ENCODE results near the gene MBD5. TPM values are rescaled to one million over a fixed set of nuclear protein-coding genes. Genes with fewer than 3 reads are reported as not detected.

The MBD5 gene
- total RNA-seq, 1 donor from 2014 or later = 28.0 TPM

GRCh38 chr2:148162871-148163270 is 142.0 kb downstream of the MBD5 start:
- intact Hi-C loops (cut with micrococcal nuclease) = no loop called here
- H3K27ac Mint-ChIP-seq = no peak overlapping the region
- H3K4me3 Mint-ChIP-seq (ENCODE audit: low read depth) = no peak overlapping the region
- H3K36me3 Mint-ChIP-seq (ENCODE audit: low read depth) = no peaks in the 10 kb centered on the region
- no peak for DNase-seq (ENCODE audit: low spot score)
- no peaks in the 10 kb centered on the region for H3K9me3 Mint-ChIP-seq
- no peaks in the 10 kb centered on the region for H3K4me1 Mint-ChIP-seq (ENCODE audit: low read depth)
- H3K27me3 Mint-ChIP-seq (ENCODE audit: low read depth) = no peaks in the 10 kb centered on the region

DNA sequence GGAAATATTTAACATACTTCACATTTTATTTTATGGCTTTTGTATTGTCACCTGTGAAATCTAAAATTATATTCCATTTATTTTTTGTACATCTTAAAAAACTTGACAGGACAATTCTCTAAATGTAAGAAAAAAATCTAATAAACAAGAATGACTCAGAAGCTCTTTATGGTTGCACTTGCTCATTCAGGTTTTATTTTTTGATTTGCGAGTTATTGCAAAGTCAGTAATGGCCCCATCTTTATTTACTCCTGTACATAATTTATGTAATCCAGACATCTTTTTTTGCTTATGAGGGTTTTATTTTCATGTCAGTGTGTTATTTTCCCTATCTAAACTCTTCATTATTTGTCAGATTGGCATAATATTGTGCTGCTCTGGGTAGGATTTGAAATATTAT is 145.1 kb downstream of the MBD5 start:
- H3K27ac Mint-ChIP-seq = no peak overlapping the region
- no peak for DNase-seq (ENCODE audit: low spot score)
- H3K36me3 Mint-ChIP-seq (ENCODE audit: low read depth) = no peaks in the 10 kb centered on the region
- no peaks in the 10 kb centered on the region for H3K9me3 Mint-ChIP-seq
- H3K4me3 Mint-ChIP-seq (ENCODE audit: low read depth) = no peak overlapping the region
- H3K27me3 Mint-ChIP-seq (ENCODE audit: low read depth) = no peaks in the 10 kb centered on the region
- intact Hi-C loops (cut with micrococcal nuclease) = no loop called here
- H3K4me1 Mint-ChIP-seq (ENCODE audit: low read depth) = no peaks in the 10 kb centered on the region

DNA sequence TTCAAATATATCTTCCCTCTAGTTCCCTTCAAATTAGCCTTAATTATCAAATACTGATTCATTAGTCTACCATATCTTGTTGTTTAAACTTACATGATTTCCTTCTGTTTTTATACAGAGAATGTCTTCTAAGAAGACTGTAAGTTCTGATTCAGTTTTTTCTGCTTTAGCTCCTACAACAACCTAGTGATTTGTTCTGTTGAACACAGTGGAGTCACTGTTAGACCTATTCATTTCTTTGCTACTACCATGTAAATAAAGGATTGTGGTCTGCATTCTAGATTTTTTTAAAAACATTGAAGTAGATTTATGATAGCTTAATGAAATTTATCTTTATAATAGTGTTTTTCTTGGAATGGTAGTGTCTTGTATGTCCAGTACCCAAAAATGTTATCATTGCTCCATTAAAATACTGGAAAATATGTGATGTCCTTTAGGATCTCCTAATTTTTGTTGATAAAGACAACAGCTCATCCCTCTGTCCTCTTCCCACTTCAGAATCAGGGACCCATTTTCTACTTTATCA is 146.4 kb downstream of the MBD5 start:
- no peak for DNase-seq (ENCODE audit: low spot score)
- no peaks in the 10 kb centered on the region for H3K4me1 Mint-ChIP-seq (ENCODE audit: low read depth)
- no peak overlapping the region for H3K4me3 Mint-ChIP-seq (ENCODE audit: low read depth)
- intact Hi-C loops (cut with micrococcal nuclease) = no loop called here
- no peaks in the 10 kb centered on the region for H3K36me3 Mint-ChIP-seq (ENCODE audit: low read depth)
- no peaks in the 10 kb centered on the region for H3K27me3 Mint-ChIP-seq (ENCODE audit: low read depth)
- no peak overlapping the region for H3K27ac Mint-ChIP-seq
- no peaks in the 10 kb centered on the region for H3K9me3 Mint-ChIP-seq

GRCh38 chr2:148167855-148168254 is 147.0 kb downstream of the MBD5 start:
- intact Hi-C loops (cut with micrococcal nuclease) = no loop called here

DNA sequence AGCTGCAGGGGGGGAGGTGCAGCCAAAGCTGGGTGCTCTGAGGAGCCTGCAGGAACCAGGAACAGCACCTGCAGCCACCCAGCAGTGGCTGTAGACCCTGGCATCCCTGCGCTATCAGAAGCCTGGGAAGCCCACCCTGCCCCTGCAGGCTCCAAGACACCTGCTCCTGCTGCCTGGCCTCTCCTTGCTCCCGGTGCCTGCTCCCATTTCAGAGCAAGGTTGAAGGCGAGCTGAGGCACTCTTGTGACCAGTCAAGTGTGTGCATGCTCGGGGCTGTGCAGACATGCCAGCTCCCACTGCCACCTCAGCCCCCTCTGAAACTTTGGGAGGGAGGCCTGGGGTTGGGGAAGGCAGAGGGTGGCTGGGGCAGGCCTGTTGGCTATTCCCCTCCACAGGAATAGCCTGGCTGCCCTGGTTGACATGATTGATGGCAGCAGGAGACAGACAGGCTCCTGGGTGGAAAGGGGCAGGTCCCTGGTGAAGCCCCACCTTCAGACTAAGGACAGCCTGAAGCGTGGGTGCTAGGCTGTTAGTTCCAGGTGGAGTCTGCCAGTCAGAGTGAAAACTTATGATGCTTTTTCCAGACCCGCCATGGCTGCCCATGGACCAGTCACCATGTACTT is 151.4 kb downstream of the MBD5 start:
- Mint-ChIP-seq H3K36me3 (ENCODE audit: low read depth) (no peaks in the 10 kb centered on the region), H3K4me3 (ENCODE audit: low read depth) (no peak overlapping the region), H3K9me3 (no peaks in the 10 kb centered on the region), H3K27ac (no peak overlapping the region), H3K27me3 (ENCODE audit: low read depth) (no peaks in the 10 kb centered on the region), H3K4me1 (ENCODE audit: low read depth) (no peaks in the 10 kb centered on the region)
- intact Hi-C loops (cut with micrococcal nuclease) = no loop called here
- no peak for DNase-seq (ENCODE audit: low spot score)

More at GRCh38 chr2:148167855-148168254, 147.0 kb downstream of the MBD5 start:
- H3K27ac Mint-ChIP-seq = no peak overlapping the region
- H3K4me1 Mint-ChIP-seq (ENCODE audit: low read depth) = no peaks in the 10 kb centered on the region
- H3K9me3 Mint-ChIP-seq = no peaks in the 10 kb centered on the region
- no peak overlapping the region for H3K4me3 Mint-ChIP-seq (ENCODE audit: low read depth)
- no peaks in the 10 kb centered on the region for H3K36me3 Mint-ChIP-seq (ENCODE audit: low read depth)
- H3K27me3 Mint-ChIP-seq (ENCODE audit: low read depth) = no peaks in the 10 kb centered on the region
- no peak for DNase-seq (ENCODE audit: low spot score)

- intact Hi-C loops (cut with micrococcal nuclease) = no loop called here
- Mint-ChIP-seq H3K9me3 (no peaks in the 10 kb centered on the region), H3K36me3 (ENCODE audit: low read depth) (no peaks in the 10 kb centered on the region), H3K27ac (no peak overlapping the region), H3K27me3 (ENCODE audit: low read depth) (no peaks in the 10 kb centered on the region), H3K4me1 (ENCODE audit: low read depth) (no peaks in the 10 kb centered on the region), H3K4me3 (ENCODE audit: low read depth) (no peak overlapping the region)
- DNase-seq (ENCODE audit: low spot score) = no peak
These were observed 152.3 kb downstream of the MBD5 start for GRCh38 chr2:148173168-148173567.

DNA sequence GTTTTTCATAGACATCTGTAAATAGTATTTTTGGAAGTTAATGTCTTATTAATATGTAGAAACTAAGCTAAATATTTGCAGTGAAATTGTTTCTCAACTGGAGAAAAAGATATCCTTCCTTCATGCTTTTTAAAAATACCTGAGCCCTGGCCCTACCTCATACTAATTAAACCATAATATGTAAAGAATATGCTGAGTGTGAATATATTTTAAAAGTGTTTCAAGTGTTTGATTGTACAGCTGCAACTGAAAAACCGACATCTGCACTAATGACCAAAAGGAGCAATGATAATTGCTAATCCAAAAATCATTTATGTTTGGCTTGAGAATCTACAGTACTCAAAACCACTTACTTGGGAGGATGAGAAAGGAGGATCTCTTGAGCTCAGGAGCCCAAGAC is 156.7 kb downstream of the MBD5 start:
- no peaks in the 10 kb centered on the region for H3K27me3 Mint-ChIP-seq (ENCODE audit: low read depth)
- H3K4me3 Mint-ChIP-seq (ENCODE audit: low read depth) = no peak overlapping the region
- H3K4me1 Mint-ChIP-seq (ENCODE audit: low read depth) = no peaks in the 10 kb centered on the region
- intact Hi-C loops (cut with micrococcal nuclease) = no loop called here
- peaks cover 3% of the 10 kb centered on the region for H3K36me3 Mint-ChIP-seq (ENCODE audit: low read depth)
- H3K9me3 Mint-ChIP-seq = no peaks in the 10 kb centered on the region
- no peak for DNase-seq (ENCODE audit: low spot score)
- H3K27ac Mint-ChIP-seq = no peak overlapping the region

DNA sequence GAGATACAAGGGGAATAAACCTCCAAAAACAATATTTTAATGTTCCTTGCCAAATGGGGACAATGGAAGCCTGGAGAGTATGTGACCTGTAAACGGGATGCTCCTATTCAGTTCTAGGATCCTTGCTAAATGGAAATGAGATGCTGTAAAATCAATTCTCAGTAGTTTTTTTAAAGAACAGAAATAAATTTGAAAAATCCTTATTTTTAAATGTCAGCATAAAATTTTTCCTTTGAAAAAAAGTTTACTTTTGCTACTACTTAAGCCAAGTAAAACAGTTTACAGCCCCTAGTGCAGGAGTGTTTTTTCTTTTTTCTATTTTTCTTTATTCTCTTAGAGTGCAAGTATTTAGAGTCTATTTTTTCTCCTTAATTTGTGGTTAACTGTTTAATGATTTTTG is 158.8 kb downstream of the MBD5 start:
- H3K4me3 Mint-ChIP-seq (ENCODE audit: low read depth) = no peak overlapping the region
- no peaks in the 10 kb centered on the region for H3K9me3 Mint-ChIP-seq
- intact Hi-C loops (cut with micrococcal nuclease) = no loop called here
- no peak overlapping the region for H3K27ac Mint-ChIP-seq
- H3K4me1 Mint-ChIP-seq (ENCODE audit: low read depth) = no peaks in the 10 kb centered on the region
- H3K27me3 Mint-ChIP-seq (ENCODE audit: low read depth) = no peaks in the 10 kb centered on the region
- DNase-seq (ENCODE audit: low spot score) = no peak
- peaks cover 3% of the 10 kb centered on the region for H3K36me3 Mint-ChIP-seq (ENCODE audit: low read depth)

- Mint-ChIP-seq H3K9me3 (peaks cover 7% of the 10 kb centered on the region), H3K4me3 (ENCODE audit: low read depth) (no peak overlapping the region), H3K27me3 (ENCODE audit: low read depth) (no peaks in the 10 kb centered on the region), H3K4me1 (ENCODE audit: low read depth) (no peaks in the 10 kb centered on the region), H3K27ac (no peak overlapping the region), H3K36me3 (ENCODE audit: low read depth) (peaks cover 5% of the 10 kb centered on the region)
- DNase-seq (ENCODE audit: low spot score) = no peak
- intact Hi-C loops (cut with micrococcal nuclease) = no loop called here
These were observed 164.1 kb downstream of the MBD5 start for GRCh38 chr2:148184976-148185375.

DNA sequence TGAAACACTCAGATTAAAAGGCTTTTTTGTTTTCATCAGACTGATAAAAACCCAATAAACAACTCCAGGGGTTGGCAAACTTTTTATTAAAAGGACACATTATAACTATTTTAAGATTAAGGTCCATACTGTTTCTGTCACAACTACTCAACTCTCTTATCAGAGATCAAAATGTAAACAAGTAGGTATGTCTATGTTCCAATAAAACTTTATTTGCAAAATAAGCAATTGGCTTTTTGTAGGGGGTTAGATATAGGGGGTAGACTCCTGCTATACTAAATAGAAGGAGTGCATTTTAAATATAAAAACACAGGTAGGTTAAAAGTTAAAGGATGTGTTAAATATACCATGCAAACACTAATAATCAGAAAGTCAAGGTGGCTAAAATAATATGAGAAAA is 174.0 kb downstream of the MBD5 start:
- H3K27me3 Mint-ChIP-seq (ENCODE audit: low read depth) = no peaks in the 10 kb centered on the region
- intact Hi-C loops (cut with micrococcal nuclease) = no loop called here
- DNase-seq (ENCODE audit: low spot score) = no peak
- no peaks in the 10 kb centered on the region for H3K4me1 Mint-ChIP-seq (ENCODE audit: low read depth)
- H3K9me3 Mint-ChIP-seq = no peaks in the 10 kb centered on the region
- H3K36me3 Mint-ChIP-seq (ENCODE audit: low read depth) = no peaks in the 10 kb centered on the region
- H3K27ac Mint-ChIP-seq = no peak overlapping the region
- H3K4me3 Mint-ChIP-seq (ENCODE audit: low read depth) = no peak overlapping the region

- H3K9me3 Mint-ChIP-seq = no peaks in the 10 kb centered on the region
- no peaks in the 10 kb centered on the region for H3K36me3 Mint-ChIP-seq (ENCODE audit: low read depth)
- H3K4me3 Mint-ChIP-seq (ENCODE audit: low read depth) = no peak overlapping the region
- no peak overlapping the region for H3K27ac Mint-ChIP-seq
- peak; percentile 22 for DNase-seq (ENCODE audit: low spot score)
- no peaks in the 10 kb centered on the region for H3K4me1 Mint-ChIP-seq (ENCODE audit: low read depth)
- intact Hi-C loops (cut with micrococcal nuclease) = loop anchor here (1.0 to 10.0 kb wide), 3 partner anchors 211 to 303 kb away; no protein-coding TSS in a partner anchor
- no peaks in the 10 kb centered on the region for H3K27me3 Mint-ChIP-seq (ENCODE audit: low read depth)
These were observed 180.4 kb downstream of the MBD5 start for GRCh38 chr2:148201075-148202004.

GRCh38 chr2:148202237-148202636 is 181.3 kb downstream of the MBD5 start:
- H3K4me3 Mint-ChIP-seq (ENCODE audit: low read depth) = no peak overlapping the region
- intact Hi-C loops (cut with micrococcal nuclease) = loop anchor here (10.0 kb wide), 1 partner anchor 303 kb away; no protein-coding TSS in a partner anchor
- no peaks in the 10 kb centered on the region for H3K9me3 Mint-ChIP-seq
- no peak overlapping the region for H3K27ac Mint-ChIP-seq
- no peak for DNase-seq (ENCODE audit: low spot score)
- H3K4me1 Mint-ChIP-seq (ENCODE audit: low read depth) = no peaks in the 10 kb centered on the region
- no peaks in the 10 kb centered on the region for H3K36me3 Mint-ChIP-seq (ENCODE audit: low read depth)
- H3K27me3 Mint-ChIP-seq (ENCODE audit: low read depth) = no peaks in the 10 kb centered on the region

- H3K4me1 Mint-ChIP-seq (ENCODE audit: low read depth) = no peaks in the 10 kb centered on the region
- H3K27me3 Mint-ChIP-seq (ENCODE audit: low read depth) = no peaks in the 10 kb centered on the region
These were observed 186.2 kb downstream of the MBD5 start for GRCh38 chr2:148207111-148207510.

More at GRCh38 chr2:148207111-148207510, 186.2 kb downstream of the MBD5 start:
- intact Hi-C loops (cut with micrococcal nuclease) = loop anchor here (10.0 kb wide), 1 partner anchor 298 kb away; no protein-coding TSS in a partner anchor
- H3K27ac Mint-ChIP-seq = no peak overlapping the region
- no peak for DNase-seq (ENCODE audit: low spot score)
- H3K9me3 Mint-ChIP-seq = no peaks in the 10 kb centered on the region
- H3K4me3 Mint-ChIP-seq (ENCODE audit: low read depth) = no peak overlapping the region
- H3K36me3 Mint-ChIP-seq (ENCODE audit: low read depth) = no peaks in the 10 kb centered on the region

Data from activated T-helper 2 cell treated with anti-CD3 and anti-CD28 coated beads, Interferon-gamma antibody, Interleukin-2, Interleukin-4, amounts not matched to agents 10 μg/mL and 5 μg/mL and 100 μg/mL, durations not matched to agents 14 hours and 24 hours and 36 hours (primary cell).